C4-2B (cell line): ENCODE measurements around the gene PDIA4.

Experiments
- H3K27ac ChIP-seq: fragments of 450-650 bp; 2 replicates; pipeline ENCODE4 v1.5.1; 2017
- CTCF ChIP-seq: fragments of 450-650 bp; conservative IDR thresholded peaks from 2 replicates; pipeline ENCODE4 v1.5.1; 2017; ENCODE audit warnings: mild to moderate bottlenecking
- ZFX ChIP-seq: fragments of 450-650 bp; IDR thresholded peaks from 2 replicates; pipeline ENCODE4 v1.6.1; 2017

PDIA4 gene

GRCh38 chr7:148962823-148963582, 65.3 kb downstream of the PDIA4 start:
- TF ChIP-seq CTCF, result peak; percentile 96
- no peak for TF ChIP-seq ZFX
- H3K27ac ChIP-seq, result peak overlapping the region; percentile 12; the same call in 1 of the 2 replicates

DNA sequence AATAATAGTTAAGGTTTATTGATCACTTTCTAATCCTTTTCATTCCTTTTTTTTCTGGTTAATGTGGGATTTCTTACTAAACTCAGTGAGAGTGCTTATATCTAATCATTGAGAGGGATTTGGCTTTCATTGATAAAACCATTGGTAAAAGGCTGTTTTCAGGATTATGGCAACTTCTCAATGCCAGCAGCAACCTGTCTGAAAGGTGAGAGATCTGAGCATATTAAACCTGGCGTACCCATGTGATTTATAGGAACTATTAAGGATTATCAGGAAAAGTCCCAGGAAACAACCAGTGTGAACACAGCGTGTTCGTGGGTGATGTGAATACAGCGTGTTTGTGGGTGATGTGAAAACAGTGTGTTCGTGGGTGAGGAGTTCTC, 65.9 kb downstream of the PDIA4 start:
- peak overlapping the region; percentile 12; the same call in 1 of the 2 replicates for H3K27ac ChIP-seq
- TF ChIP-seq ZFX (no peak), CTCF (no peak)

DNA sequence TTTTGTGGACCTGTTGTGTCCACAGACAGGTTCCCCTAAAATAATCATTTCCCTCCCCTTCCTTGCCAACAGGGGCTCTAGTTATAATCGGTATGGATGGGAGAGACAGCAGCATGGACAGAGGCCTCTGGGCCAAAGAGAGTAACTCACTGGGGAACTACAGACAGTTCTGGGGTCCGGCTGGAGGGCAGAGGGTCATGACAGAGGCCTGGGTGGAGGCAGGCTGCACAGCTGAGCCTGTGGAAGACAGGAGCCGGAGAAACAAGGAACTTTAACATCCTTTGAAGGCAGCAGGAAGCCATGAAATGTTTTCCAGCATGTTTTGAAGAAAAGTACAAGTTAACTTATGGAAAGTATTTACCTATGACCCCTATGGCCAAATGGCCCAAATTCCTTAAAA, 68.6 kb downstream of the PDIA4 start:
- no peak overlapping the region for H3K27ac ChIP-seq
- TF ChIP-seq ZFX, result no peak
- TF ChIP-seq CTCF, result no peak

DNA sequence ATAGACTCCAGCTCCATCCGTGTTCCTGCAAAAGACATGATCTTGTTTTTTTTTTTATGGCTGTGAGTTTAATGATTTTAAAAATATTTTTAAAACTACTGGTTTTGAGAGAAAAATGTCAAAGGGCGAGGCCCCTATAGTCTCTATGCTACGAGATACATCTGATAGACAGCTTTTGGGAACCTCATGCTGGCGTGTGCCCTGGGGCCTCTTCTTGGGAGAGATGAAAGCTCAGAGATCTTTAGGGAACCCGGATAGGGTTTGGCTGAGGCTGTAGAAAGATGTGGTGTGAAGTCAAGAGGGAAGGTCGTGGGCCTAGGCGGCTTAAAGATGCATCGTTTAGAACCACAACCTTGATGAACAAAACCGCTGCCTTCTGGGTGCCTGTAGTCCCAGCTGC, 70.2 kb downstream of the PDIA4 start:
- no peak for TF ChIP-seq ZFX
- no peak for TF ChIP-seq CTCF
- H3K27ac ChIP-seq, result no peak overlapping the region

DNA sequence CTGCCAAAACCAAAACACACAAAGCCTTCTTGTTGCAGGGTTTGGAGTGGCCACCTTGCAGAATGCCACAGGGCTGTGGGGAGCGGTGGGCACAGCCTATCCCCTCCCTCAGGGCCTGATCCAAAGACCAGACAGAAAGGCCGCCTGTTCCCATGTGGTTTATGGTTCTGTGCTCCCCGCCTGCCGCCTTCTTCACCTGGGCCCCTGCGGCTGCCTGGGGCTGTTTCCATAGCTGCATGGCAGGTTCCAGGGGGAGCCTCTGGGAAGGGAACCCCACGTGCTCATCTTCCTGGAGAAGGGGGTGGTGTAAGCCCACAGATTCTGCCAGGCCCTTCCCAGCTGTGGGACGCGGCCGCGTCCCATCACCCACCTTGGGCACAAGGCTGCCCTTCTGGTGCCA, 73.5 kb downstream of the PDIA4 start:
- H3K27ac ChIP-seq, result no peak overlapping the region
- TF ChIP-seq ZFX (no peak), CTCF (no peak)

GRCh38 chr7:148953676-148954075, 74.6 kb downstream of the PDIA4 start:
- TF ChIP-seq ZFX, result no peak
- no peak for TF ChIP-seq CTCF
- H3K27ac ChIP-seq, result no peak overlapping the region
